Measurements from ENCODE around the gene PATJ.
"Not testable (repeated sequence)": the region's sequence is repeated elsewhere in the genome, so short reads cannot be mapped to it uniquely, and the experiment has no call there.

The PATJ gene

GRCh38 chr1:61879887-61880474 lies 137.7 kb downstream of the PATJ start:
- DNase-seq (ENCODE audit: low read depth, low spot score) = peak; percentile 13

- DNase-seq (ENCODE audit: low read depth, low spot score) = peak; percentile 39
Measured at GRCh38 chr1:61887076-61887867, 145.0 kb downstream of the PATJ start.

GRCh38 chr1:61887931-61888564 lies 145.8 kb downstream of the PATJ start:
- DNase-seq (ENCODE audit: low read depth, low spot score) = peak; percentile 11

- DNase-seq (ENCODE audit: low read depth, low spot score) = no peak
Measured at GRCh38 chr1:61888808-61889207, 146.5 kb downstream of the PATJ start.

- DNase-seq (ENCODE audit: low read depth, low spot score) = not testable (repeated sequence)
Measured at GRCh38 chr1:61890435-61890834, 148.2 kb downstream of the PATJ start.

GRCh38 chr1:61892977-61893376 lies 150.7 kb downstream of the PATJ start:
- DNase-seq (ENCODE audit: low read depth, low spot score) = no peak

GRCh38 chr1:61894296-61894695 lies 152.0 kb downstream of the PATJ start:
- not testable (repeated sequence) for DNase-seq (ENCODE audit: low read depth, low spot score)

GRCh38 chr1:61895175-61895574 lies 152.9 kb downstream of the PATJ start:
- DNase-seq (ENCODE audit: low read depth, low spot score) = no peak

- no peak for DNase-seq (ENCODE audit: low read depth, low spot score)
Measured at GRCh38 chr1:61898658-61899057, 156.4 kb downstream of the PATJ start.

- no peak for DNase-seq (ENCODE audit: low read depth, low spot score)
Measured at GRCh38 chr1:61904354-61904753, 162.1 kb downstream of the PATJ start.

GRCh38 chr1:61907102-61907501 lies 164.8 kb downstream of the PATJ start:
- no peak for DNase-seq (ENCODE audit: low read depth, low spot score)

- DNase-seq (ENCODE audit: low read depth, low spot score) = no peak
Measured at GRCh38 chr1:61910035-61910434, 167.8 kb downstream of the PATJ start.

GRCh38 chr1:61914823-61915482 lies 172.7 kb downstream of the PATJ start:
- peak; percentile 77 for DNase-seq (ENCODE audit: low read depth, low spot score)

- peak; percentile 32 for DNase-seq (ENCODE audit: low read depth, low spot score)
Measured at GRCh38 chr1:61921435-61921834, 179.2 kb downstream of the PATJ start.

GRCh38 chr1:61922950-61923480 lies 180.7 kb downstream of the PATJ start:
- DNase-seq (ENCODE audit: low read depth, low spot score) = no peak

GRCh38 chr1:61925591-61926298 lies 183.5 kb downstream of the PATJ start:
- DNase-seq (ENCODE audit: low read depth, low spot score) = peak; percentile 13

GRCh38 chr1:61926597-61926996 lies 184.3 kb downstream of the PATJ start:
- DNase-seq (ENCODE audit: low read depth, low spot score) = no peak

- DNase-seq (ENCODE audit: low read depth, low spot score) = no peak
Measured at GRCh38 chr1:61930116-61930645, 187.9 kb downstream of the PATJ start.

- no peak for DNase-seq (ENCODE audit: low read depth, low spot score)
Measured at GRCh38 chr1:61931587-61932279, 189.5 kb downstream of the PATJ start.

GRCh38 chr1:61935516-61935915 lies 193.2 kb downstream of the PATJ start:
- DNase-seq (ENCODE audit: low read depth, low spot score) = no peak
